Testis (tissue), 3 donors: Measurements from ENCODE around the gene BBX. TPM values are rescaled to one million over a fixed set of nuclear protein-coding genes. Genes with fewer than 3 reads are reported as not detected.

Experiments
- DNase-seq: peaks from one replicate; pipeline ENCODE4 v3.0.0-alpha.2; 2019
- H3K27ac ChIP-seq, 2 donors: fragments of 200-600 bp; sonication (generic); one replicate each; pipeline ENCODE4 v1.5.1; 2019
- H3K27me3 ChIP-seq: fragments of 200-600 bp; sonication (generic); one replicate; pipeline ENCODE4 v1.5.1; 2019
- H3K36me3 ChIP-seq: fragments of 200-600 bp; sonication (generic); one replicate; pipeline ENCODE4 v1.5.1; 2017; ENCODE audit warnings: low read depth; ENCODE audit errors: missing control alignments
- H3K4me1 ChIP-seq: fragments of 200-600 bp; sonication (generic); one replicate; pipeline ENCODE4 v1.5.1; 2019
- H3K4me3 ChIP-seq, 2 donors: fragments of 200-600 bp; sonication (generic); one replicate each; pipeline ENCODE4 v1.5.1; 2017 to 2019
- H3K9me3 ChIP-seq: fragments of 200-600 bp; sonication (generic); one replicate; pipeline ENCODE4 v1.5.1; 2017
- POLR2A ChIP-seq: fragments of 450-650 bp; IDR thresholded peaks from one replicate; pipeline ENCODE4 v1.6.1; 2017; ENCODE audit warnings: antibody characterized with exemption, mild to moderate bottlenecking, moderate library complexity
- WGBS, 2 donors: methylation state at CpG; one replicate each; pipeline ENCODE4 v1.1.5; 2018; 5-methylcytosine and 5-hydroxymethylcytosine counted together
- intact Hi-C: fragments of 100-400 bp; cut with DNase I; formaldehyde crosslinking; loops from one replicate; pipeline ENCODE4 v1.15.1; 2023; ENCODE audit warnings: low total_unique reads
- polyA plus RNA-seq: library from polyadenylated mRNA; stranded (reverse); fragments of 350-450 nt; fragmentation: Illumina TruSeq; extraction: RNeasy Lipid Tissue Mini Kit (QIAGEN cat#74804); gene quantifications from one replicate; pipeline ENCODE4 v1.2.3, GENCODE V29; 2014; ENCODE audit warnings: low read depth, low replicate concordance; ENCODE audit not compliant: insufficient read depth
- total RNA-seq, 2 donors: library from RNA; depleted of rRNA; stranded (reverse); fragments of >200 nt; gene quantifications; one replicate each; pipeline ENCODE4 v1.2.3, GENCODE V29; 2016
- TF ChIP-seq, protein P1 (sequence below), 3 experiments: fragments of 450-650 bp in 2 of 3; fragments of 200-600 bp in 1 of 3; sonication (generic) in 1 of 3; IDR thresholded peaks; one replicate each; pipeline ENCODE4 v1.5.1; 2016 to 2019; ENCODE audit warnings: antibody characterized with exemption in 3 of 3, mild to moderate bottlenecking in 2 of 3, moderate library complexity in 1 of 3

Gene BBX
- total and polyA plus RNA-seq, 3 donors from 2014 or later = 93.3 to 317 (median 312) TPM

DNA sequence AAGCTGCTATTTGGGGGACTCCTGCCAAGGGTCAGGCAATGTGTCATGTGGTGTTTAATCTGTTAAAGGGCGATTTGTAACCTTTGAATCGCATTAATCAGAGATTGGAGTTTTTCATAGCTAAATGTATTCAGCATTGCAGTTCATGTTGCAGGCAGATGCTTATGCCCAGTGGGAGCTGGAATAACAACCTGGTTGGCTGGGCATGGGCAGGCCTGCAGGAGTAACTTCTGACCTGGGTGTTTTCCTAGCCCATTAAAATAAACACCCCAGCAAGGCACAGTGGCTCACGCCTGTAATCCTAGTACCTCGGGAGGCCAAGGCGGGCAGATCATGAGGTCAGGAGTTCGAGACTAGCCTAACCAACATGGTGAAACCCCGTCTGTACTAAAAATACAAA lies 268.7 kb downstream of the BBX start:
- TF ChIP-seq POLR2A = no peak
- TF ChIP-seq, protein P1, sequence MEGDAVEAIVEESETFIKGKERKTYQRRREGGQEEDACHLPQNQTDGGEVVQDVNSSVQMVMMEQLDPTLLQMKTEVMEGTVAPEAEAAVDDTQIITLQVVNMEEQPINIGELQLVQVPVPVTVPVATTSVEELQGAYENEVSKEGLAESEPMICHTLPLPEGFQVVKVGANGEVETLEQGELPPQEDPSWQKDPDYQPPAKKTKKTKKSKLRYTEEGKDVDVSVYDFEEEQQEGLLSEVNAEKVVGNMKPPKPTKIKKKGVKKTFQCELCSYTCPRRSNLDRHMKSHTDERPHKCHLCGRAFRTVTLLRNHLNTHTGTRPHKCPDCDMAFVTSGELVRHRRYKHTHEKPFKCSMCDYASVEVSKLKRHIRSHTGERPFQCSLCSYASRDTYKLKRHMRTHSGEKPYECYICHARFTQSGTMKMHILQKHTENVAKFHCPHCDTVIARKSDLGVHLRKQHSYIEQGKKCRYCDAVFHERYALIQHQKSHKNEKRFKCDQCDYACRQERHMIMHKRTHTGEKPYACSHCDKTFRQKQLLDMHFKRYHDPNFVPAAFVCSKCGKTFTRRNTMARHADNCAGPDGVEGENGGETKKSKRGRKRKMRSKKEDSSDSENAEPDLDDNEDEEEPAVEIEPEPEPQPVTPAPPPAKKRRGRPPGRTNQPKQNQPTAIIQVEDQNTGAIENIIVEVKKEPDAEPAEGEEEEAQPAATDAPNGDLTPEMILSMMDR (IDR thresholded peaks at IDR 0.05) = no peak
- DNase-seq = no peak
- H3K9me3 ChIP-seq = no peaks in the 10 kb centered on the region
- no peak overlapping the region for H3K4me3 ChIP-seq
- no peaks in the 10 kb centered on the region for H3K36me3 ChIP-seq
- intact Hi-C loops = no loop called here
- H3K27ac ChIP-seq = no peak overlapping the region
- no peaks in the 10 kb centered on the region for H3K4me1 ChIP-seq
- 85 to 92% methylated on average over 7 of the region's 7 CpGs for WGBS, 2 donors
- no peaks in the 10 kb centered on the region for H3K27me3 ChIP-seq

DNA sequence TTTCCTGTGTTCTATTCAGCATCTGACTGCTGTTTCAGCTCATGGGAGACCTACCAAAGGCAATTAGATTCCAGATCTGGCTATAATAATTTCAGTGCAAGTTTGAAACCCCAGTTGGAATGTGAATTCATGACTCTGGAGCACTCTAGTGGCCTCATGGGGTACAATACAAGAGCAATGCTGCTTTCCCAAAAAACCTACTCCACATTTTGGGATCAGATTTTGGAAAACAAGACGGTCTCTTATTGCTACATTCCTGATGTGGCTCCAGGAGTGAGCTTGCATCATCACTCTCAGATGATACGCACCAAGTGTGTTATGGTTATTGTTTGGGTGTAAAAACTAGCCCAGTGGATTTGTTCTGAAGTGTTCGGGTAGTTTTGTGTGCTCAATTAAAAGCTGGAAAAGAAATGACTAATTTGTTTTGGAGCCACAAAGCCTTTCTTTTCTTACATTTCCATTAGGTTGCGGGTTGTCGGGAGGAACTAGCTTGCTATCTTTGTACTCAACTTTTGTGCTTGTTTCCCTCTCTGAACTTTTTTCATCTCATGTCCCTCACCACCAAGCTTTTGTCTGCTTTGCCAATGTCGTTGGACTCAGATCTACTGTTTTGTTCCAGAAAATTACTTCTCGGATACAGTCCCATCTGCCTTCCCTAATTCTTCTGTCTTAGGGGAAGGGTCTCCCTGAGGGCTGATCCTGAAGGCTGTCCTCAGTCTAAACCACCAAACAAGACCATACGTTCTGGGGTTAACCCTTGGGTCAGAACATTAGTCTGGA lies 272.1 kb downstream of the BBX start:
- Histone ChIP-seq H3K4me3 (no peak overlapping the region), H3K4me1 (no peaks in the 10 kb centered on the region), H3K27ac (no peak overlapping the region), H3K9me3 (no peaks in the 10 kb centered on the region), H3K36me3 (no peaks in the 10 kb centered on the region), H3K27me3 (no peaks in the 10 kb centered on the region)
- intact Hi-C loops = no loop called here
- no peak for TF ChIP-seq POLR2A
- TF ChIP-seq, protein P1 (IDR thresholded peaks at IDR 0.05) = peak in 1 of 3 experiments; percentile 9
- DNase-seq = no peak
- 80 to 81% methylated on average over 8 of the region's 8 CpGs for WGBS, 2 donors

DNA sequence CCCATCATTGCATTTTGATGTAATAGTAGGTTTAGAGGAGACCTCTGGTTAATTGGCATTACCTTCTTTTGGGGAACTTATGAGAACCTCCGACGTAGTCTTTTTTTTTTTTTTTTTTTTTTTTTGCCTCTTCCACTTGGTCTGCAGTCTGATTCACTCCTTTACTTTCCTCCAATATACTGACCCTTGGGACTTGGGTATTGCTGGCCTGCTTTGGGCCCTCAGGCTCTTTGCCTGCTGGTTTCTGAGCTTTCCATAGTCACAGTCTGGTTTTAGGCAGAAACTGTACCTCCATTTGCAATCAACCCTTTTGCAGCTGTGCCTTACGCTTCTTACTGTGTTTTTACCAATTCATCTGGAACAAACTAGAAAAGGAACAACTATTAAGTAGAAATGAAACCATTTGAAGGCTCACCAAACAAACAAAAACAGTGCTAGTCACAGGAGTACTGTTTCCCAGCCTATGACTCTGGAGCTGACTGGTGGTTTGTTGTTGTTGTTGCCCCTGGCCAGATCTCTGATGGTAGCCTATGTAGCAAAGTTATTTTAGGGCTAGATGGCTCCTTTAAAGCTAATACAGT lies 272.8 kb downstream of the BBX start:
- WGBS, 2 donors = 91 to 95% methylated on average over 3 of the region's 3 CpGs
- Histone ChIP-seq H3K9me3 (no peaks in the 10 kb centered on the region), H3K36me3 (no peaks in the 10 kb centered on the region), H3K27me3 (no peaks in the 10 kb centered on the region), H3K27ac (no peak overlapping the region), H3K4me1 (peaks cover 6% of the 10 kb centered on the region), H3K4me3 (no peak overlapping the region)
- intact Hi-C loops = no loop called here
- DNase-seq = no peak
- no peak for TF ChIP-seq POLR2A
- TF ChIP-seq, protein P1 (IDR thresholded peaks at IDR 0.05) = no peak

DNA sequence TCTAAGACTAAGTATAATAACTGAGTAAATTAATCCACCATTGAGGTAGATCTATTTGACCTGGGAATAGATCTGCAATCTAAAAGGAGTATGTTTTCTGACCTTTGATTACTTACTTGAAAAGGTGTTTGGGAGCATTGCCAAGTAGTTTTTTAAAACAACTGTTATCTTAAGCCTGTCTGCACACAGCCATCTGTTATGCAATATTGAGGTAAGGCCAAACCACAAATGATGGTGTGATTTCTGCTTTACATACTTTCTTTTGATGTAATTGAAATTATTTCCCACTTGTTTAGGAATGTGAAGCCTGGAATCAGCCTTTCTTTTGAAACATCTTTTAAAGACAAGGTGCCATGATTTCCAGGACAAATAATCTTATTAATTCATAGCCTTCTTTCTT lies 274.0 kb downstream of the BBX start:
- Histone ChIP-seq H3K4me1 (peaks cover 13% of the 10 kb centered on the region), H3K27ac (no peak overlapping the region), H3K4me3 (no peak overlapping the region), H3K9me3 (no peaks in the 10 kb centered on the region), H3K36me3 (no peaks in the 10 kb centered on the region), H3K27me3 (no peaks in the 10 kb centered on the region)
- TF ChIP-seq POLR2A = no peak
- TF ChIP-seq, protein P1 (IDR thresholded peaks at IDR 0.05) = no peak
- intact Hi-C loops = no loop called here
- no peak for DNase-seq
